ENCODE results near the gene CACNA1E. TPM values are rescaled to one million over a fixed set of nuclear protein-coding genes. Genes with fewer than 3 reads are reported as not detected.

Gene CACNA1E
- under 1 TPM; 0.27 to 0.82 (median 0.37) TPM for polyA plus RNA-seq (ENCODE audit: insufficient read length in 3 of 3)
- long read RNA-seq, donor 1 = 0 reads
- long read RNA-seq, donor 2 = 0 reads
- long read RNA-seq, donor 3 = 0 reads
- long read RNA-seq, donor 4 = 0 reads
- long read RNA-seq, donor 5 = 0 reads
- long read RNA-seq, donor 6 = 0 reads
- long read RNA-seq, donor 7 = 0 reads
- long read RNA-seq, donor 8 = 0 reads
- long read RNA-seq, donor 9 = 0 reads
- long read RNA-seq, donor 10 = 0 reads
- long read RNA-seq, donor 11 = 0 reads
- long read RNA-seq, donor 12 = 0 reads
- long read RNA-seq, donor 13 = 0 reads
- long read RNA-seq, donor 14 = 0 reads
- long read RNA-seq, donor 15 = 0 reads
- long read RNA-seq, donor 16 = 0 reads

DNA sequence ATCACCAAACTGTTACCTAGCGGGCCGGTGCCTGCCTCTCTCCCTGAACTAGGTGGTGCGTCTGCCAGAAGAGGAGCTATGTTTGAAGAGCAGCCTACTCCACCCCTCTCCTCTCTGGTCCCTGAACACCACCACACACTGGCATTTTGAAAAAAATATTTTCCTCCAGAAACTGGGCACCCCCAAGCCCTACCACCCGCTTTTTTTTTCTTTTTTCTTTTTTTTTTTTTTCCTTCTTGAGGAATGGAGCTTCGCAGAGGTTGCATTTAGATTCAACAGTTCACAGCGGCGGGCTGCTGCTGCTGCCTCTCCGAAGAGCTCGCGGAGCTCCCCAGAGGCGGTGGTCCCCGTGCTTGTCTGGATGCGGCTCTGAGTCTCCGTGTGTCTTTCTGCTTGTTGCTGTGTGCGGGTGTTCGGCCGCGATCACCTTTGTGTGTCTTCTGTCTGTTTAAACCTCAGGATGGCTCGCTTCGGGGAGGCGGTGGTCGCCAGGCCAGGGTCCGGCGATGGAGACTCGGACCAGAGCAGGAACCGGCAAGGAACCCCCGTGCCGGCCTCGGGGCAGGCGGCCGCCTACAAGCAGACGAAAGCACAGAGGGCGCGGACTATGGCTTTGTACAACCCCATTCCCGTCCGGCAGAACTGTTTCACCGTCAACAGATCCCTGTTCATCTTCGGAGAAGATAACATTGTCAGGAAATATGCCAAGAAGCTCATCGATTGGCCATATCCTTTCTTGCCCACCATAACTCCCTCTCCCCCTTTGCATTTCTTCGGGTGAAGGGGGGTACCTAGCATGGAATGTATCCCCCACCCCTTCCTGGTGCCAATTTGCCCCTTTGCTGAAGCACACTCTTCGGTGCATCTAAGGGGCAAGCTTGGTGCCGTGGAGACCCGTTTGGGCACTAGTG is at the start of gene CACNA1E:
Gene CACNA1E, plus strand, starts transcription at position 233 of the 911 bp plus-strand sequence. Its CDS starts 228 bp downstream, at position 461.
- no peak for DNase-seq (ENCODE audit: extremely low read depth in 1 of 11, low read depth in 9 of 11, low spot score in 4 of 11)

DNA sequence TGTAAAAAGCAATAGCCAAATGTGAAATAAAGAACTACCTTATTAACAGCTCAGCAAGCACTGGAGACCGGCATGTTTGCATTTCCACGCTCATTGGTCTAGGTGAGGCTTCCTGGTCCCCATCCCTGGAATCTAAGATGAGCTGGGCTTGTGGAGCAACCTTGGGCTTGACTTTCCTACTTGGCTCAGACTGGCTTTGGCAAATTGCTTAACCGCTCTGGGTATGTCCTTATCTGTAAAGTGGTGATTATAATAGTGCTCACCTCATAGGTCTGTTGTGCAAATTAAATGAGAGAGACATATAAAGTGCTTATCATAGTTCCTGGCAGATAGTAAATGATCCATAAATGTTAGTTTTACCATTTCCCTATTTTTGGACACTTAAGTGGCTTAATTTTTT is 49.4 kb upstream of the CACNA1E start:
- no peak for DNase-seq (ENCODE audit: extremely low read depth in 1 of 11, low read depth in 9 of 11, low spot score in 4 of 11)

DNA sequence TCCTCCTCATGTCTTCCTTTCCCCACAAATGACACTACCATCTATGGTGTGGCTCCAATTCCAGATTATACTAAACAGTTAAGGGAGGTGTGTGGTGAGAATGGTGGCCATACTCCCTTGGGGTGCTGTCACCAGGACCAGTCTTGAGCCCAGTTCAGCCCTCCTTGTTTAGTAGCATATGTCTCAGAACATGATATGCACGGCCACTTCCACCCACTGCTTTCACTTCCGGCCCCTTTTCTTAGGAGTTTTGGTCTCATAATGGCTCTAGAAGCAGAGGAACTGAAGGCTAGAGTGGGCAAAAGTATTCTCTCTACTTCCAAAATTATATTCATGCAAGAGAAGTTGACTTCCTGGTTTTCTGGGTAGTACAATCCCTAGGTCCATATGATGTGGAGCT is 45.3 kb upstream of the CACNA1E start:
- no peak for DNase-seq (ENCODE audit: extremely low read depth in 1 of 11, low read depth in 9 of 11, low spot score in 4 of 11)

DNA sequence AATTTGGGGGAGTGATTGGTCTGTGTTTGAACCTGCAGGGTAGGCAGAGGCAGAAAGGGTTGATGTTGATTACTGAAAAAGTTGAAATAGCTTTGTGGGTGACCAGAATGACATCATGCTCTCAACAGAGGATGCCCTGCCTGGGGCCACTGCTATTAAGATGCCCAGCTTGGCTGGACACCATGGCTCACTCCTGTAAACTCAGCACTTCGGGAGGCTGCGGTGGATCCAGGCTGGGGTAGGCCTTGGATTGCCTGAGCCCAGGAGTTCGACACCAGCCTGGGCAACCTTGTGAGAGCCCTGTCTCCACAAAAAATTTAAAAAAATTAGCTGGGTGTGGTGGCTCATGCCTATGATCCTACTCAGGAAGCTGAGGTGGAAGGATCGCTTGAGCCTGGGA is 42.8 kb upstream of the CACNA1E start:
- no peak for DNase-seq (ENCODE audit: extremely low read depth in 1 of 11, low read depth in 9 of 11, low spot score in 4 of 11)

DNA sequence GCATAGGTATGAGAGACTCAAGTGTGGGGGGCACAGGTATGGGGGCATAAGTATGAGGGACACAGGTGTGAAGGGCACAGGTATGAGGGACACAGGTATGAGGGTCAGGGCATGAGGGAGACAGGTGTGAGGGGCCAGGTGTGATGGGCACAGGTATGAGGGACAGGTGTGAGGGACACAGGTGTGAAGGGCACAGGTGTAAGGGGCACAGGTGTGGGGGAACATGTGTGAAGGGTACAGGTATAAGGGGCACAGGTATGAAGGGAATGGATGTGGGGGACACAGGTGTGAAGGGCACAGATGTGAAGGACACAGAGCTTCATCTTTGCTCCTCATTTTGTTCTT is 41.2 kb upstream of the CACNA1E start:
- DNase-seq (ENCODE audit: extremely low read depth in 1 of 11, low read depth in 9 of 11, low spot score in 4 of 11) = no peak

DNA sequence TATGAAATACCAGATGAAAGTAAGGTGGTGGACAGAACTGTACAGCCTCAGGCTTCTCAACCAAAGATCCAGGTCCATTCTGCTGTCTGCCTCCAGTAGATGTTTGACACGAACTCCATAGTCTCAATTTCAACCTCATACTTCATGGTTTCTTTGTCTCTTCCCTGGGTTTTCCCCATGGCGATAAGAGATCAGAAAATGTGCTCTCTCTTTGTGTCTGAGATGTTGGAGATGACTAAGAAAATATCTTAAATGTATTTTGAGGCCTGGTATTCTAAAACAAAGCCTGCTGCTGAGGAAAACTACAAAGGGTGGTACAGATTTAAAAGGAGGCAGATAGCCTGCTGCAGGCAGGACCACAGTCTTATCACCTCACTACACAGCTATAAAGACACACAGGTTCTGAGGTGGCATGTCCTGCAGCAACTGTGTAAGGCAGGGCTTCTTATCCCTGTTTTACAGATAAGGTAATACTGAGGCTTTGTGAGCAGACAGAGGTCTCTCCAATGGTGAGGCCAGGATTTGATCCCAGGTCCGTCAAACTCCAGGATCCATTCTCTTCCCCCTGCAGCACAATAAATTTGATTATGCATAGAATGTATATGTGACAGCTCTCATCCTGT is 40.0 kb upstream of the CACNA1E start:
- no peak for DNase-seq (ENCODE audit: extremely low read depth in 1 of 11, low read depth in 9 of 11, low spot score in 4 of 11)

DNA sequence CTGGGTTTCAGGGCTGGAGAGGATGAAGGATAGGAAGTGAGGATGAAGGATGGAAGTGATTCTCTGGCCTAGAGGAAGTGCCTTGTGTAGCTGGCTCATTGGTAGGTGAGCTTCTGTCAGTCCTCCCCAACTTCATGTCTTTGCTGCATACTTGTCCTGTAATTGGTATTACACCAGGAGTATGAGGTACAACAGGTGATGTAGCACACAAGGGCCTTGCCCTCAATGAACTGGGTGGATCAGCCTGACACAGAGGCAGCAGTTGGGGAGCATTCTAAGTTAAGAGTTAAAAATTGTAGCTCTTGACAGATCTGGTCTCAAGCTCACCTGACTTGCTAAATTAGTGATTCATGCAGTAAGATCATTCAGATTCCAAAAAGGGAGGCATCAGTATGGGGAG is 37.9 kb upstream of the CACNA1E start:
- no peak for DNase-seq (ENCODE audit: extremely low read depth in 1 of 11, low read depth in 9 of 11, low spot score in 4 of 11)

DNA sequence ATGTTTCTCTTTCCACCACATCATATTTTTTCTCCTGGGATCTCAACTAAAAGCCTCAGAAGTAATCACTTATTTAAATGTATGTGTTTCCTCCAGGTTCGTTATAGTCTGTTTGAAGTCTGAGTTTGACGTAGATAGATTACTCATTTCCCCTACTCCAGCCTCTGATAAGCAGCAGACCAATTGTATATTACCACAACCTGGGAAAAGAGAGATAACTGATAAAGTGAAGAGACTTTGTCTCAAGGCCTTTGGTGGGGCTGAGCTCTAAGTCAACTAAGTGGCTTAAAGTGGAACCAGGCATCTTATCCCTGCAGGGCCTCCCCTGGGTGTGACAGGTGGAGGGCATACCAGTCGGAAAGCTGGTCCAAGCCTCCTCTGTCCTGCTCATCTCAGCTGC is 34.9 kb upstream of the CACNA1E start:
- no peak for DNase-seq (ENCODE audit: extremely low read depth in 1 of 11, low read depth in 9 of 11, low spot score in 4 of 11)

DNA sequence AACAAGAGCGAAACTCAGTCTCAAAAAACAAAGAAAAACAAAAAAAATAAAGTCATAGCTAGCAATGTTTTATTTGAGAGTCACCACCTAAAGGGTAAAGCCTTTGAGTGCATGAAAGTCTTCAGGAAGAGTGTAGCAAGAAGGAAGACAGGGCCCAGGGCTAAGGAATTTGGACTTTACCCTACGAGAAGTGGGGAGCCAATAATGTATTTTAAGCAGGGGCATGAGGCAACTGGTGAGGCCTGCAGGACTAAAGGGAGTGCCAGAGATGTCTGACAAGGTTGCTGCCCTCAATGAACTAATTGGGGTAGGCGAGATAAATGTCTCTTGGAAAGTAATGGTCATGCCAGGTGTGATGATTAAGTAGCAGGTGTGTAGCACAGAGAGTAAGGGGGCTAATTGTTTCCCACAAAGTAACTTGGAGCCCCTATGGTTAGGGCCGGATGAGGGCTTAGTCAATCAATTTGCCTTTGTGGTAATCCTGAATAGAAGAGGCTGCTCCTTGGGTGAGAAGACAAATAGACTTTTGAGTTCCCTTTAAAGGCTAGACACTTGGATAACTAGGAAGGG is 31.6 kb upstream of the CACNA1E start:
- no peak for DNase-seq (ENCODE audit: extremely low read depth in 1 of 11, low read depth in 9 of 11, low spot score in 4 of 11)

DNA sequence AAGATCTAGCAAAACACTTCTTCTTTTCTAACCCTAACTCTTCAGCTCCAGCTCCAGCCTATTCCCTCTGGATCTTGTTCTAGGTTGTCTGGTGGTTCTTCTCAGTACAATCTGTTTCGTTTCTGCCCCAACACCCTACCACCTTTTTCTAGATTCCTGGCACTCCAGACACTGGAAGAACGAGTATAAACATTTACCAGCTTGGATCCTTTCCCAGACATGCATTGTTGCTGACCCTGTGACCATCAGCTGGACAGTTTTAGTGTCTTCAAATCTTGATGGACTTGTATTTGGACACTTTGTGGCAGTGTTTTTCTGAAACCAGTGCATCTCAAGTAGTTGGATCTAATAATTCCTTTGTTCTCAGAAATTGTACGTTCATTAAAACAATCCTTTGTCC is 30.6 kb upstream of the CACNA1E start:
- no peak for DNase-seq (ENCODE audit: extremely low read depth in 1 of 11, low read depth in 9 of 11, low spot score in 4 of 11)

DNA sequence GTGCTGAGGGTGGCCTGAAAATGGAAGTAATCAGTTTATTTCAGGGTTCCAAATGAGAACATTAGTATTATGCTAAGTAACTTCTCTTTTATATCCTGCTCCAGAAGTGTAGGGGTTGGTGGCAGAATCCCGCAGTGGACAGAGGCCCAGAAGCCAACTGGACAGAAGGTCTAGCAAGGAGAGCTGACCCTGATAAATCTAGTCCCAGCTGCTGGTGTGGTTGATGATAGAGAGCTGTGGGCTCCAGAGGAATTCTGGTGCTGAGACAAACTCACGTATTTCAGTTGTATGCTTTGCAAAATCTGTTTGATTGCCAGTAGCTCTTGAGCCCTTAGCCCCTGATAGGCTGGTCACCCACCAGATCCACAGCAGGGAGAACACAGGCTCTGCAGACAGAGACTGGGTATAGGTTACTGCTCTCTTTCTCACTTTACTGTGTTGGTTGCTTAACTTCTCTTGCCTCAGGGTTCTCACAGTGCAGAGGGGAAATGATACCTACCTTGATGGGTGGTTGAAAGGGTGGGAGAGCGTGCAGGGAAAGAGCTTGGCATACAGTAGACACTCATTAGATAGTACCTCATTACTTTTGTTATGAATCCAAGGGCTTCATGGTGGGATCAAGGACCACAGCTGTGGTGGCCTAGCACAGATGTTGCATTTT is 29.6 kb upstream of the CACNA1E start:
- no peak for DNase-seq (ENCODE audit: extremely low read depth in 1 of 11, low read depth in 9 of 11, low spot score in 4 of 11)

DNA sequence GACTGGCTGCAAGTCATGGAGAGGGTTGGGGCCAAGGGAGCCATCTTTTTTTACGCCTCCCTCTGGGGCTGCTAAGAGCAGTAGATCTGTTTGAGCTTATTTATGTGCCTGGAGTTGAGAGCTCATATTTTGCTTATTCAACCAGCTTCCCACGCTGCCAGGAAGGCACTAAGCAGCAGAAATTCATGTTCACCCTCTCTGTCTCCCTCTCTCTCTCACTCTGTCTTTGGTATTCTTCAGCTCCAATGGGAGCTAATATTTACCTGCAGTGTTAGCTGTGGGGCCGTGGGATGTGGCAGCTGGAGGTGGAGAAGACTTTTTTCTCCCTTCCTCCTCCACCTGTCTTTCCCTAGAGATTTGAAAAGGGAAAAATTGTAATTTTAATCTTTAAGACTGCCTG is 26.8 kb upstream of the CACNA1E start:
- no peak for DNase-seq (ENCODE audit: extremely low read depth in 1 of 11, low read depth in 9 of 11, low spot score in 4 of 11)

DNA sequence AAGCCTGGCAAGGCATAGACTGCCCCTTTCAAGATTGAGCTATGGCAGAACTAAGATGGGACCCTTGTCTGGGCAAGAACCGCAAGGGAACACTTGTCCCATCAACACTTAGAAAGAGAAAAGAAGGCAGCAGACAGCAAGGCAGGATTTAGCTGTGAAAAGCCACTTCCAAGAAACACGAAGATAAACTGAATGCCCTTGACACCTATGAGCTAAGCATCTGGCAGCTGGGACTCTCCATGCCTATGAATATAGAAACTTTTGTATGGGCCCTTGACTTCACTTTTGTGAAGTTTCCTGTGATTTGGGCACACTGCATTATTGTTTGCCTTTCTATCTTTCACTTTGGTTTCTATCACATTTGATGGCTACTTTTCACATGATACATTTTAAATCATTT is 24.9 kb upstream of the CACNA1E start:
- no peak for DNase-seq (ENCODE audit: extremely low read depth in 1 of 11, low read depth in 9 of 11, low spot score in 4 of 11)

DNA sequence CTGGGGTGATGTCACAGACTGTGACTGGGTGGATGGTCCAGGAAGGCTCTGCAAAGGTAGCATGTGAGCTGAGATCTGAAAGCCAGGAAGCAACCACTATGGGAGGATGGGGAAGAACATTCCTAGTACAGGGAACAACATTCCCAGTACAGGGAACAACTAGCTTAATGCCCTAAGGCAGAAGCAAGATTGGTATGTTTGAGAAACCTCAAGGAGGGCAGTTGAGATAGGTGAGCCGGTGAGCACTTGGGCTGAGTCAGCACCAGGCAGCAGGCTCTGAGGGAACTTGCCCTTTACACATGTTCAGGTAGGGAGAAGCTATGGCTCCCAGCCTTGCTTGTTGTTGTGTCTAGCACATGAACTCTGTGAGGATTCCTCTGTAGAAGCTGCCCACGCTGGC is 24.2 kb upstream of the CACNA1E start:
- no peak for DNase-seq (ENCODE audit: extremely low read depth in 1 of 11, low read depth in 9 of 11, low spot score in 4 of 11)

DNA sequence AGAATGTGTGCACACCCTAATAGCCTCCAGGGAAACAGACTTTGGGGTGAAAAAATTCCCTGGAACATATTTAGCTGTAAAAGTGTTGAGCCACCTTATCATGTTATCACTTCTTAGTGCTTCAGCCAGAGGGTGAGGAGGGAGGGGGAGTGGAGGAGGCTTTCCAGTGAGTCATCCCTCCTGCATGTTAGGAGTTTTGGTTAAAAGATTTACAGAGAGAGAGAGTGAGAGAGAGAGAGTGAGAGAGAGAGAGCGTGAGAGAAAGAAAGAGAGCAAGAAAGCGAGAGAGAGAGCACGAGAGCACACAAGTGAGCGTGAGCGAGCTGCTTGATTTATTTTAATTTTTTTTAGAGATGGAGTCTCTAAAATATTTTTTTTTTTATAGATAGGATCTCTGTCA is 13.5 kb upstream of the CACNA1E start:
- no peak for DNase-seq (ENCODE audit: extremely low read depth in 1 of 11, low read depth in 9 of 11, low spot score in 4 of 11)

DNA sequence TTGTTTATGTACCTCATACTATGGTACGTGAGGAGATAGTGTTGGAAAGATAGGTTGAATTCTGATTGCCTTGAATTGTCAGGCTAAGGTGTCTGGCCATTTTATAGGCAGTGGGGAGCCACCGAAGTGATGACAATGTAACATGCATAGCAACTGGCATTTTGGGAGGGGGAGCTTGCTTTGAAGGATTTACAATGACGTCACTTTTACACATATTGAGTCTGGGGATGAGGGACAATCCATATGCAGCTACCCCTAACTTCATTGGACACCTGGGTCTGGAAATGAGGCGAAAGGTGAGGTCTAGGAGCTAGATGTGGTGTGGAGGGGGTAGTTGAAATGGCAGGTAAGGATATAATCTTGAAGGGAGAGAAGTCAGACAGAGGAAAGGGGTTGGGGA is 7.7 kb upstream of the CACNA1E start:
- DNase-seq (ENCODE audit: extremely low read depth in 1 of 11, low read depth in 9 of 11, low spot score in 4 of 11) = no peak

DNA sequence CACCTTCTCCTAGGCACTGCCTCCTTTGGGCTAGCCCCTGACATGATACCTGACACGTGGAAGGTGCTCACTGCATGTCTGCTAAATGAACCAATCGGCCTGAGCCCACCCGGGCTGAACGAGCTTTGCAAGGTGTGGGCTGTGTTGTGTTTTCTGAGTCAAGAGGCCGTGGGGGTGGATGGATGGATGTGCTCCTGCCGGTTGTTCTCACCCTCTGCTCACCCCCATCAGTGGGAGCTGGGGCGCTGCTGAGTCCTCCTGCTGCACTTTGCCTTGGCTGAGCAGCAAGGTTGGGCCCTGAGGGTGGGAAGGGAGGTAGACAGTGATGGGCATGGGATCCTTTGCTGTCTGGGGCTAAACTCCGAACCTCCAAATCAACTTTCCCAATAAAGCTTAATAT is 6.7 kb upstream of the CACNA1E start:
- no peak for DNase-seq (ENCODE audit: extremely low read depth in 1 of 11, low read depth in 9 of 11, low spot score in 4 of 11)

DNA sequence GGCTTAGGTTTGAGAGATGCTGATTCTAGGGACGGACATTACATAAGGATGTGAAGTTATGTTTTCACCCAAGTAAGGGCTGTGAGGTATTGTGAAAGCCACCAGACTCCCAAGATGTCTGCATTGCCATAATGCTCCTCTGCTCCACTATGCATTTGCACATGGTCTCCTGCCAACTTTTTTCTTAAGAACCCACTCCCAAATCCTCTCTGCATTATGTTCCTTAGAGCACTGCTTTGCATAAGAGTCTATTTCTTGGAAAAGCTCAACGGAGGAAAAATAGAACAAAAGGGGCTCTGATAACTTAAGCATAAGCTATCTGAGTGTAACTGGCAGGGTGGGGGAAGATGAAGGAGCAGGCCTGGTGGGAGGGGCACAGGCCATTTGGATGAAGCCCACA is 5.0 kb upstream of the CACNA1E start:
- DNase-seq (ENCODE audit: extremely low read depth in 1 of 11, low read depth in 9 of 11, low spot score in 4 of 11) = no peak

DNA sequence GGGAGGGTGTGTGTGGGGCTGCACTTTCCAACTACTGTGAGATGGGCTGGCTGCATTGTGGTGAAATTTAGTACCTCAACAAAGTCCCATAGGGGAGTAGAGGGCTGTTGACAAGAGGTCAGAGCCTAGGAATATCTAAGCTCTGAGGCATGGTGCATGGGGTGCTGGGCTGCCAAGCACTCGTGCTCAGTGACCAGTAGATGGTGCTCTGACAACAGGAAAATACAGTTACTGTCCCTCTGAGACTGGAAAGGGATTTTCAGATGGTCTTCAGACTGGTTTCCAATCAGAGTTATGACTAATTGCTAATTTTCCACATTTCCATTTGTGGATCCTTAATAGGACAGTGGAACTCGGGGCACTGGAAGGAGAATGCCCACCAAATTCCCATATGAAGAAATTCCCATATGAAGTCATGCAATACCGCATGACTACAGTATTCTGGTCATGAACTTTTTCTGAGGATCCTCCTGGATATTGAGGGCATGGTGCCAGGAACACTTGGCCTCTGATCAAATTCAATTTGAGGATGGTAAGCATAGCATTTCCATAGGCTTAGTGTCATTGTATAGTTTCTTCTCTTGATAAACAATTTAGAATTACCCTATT is 4.1 kb upstream of the CACNA1E start:
- DNase-seq (ENCODE audit: extremely low read depth in 1 of 11, low read depth in 9 of 11, low spot score in 4 of 11) = peak in 6 of 11 donors; percentile 44 to 72 (median 54)
